ENCODE measurements around the gene LEFTY2.

LEFTY2 gene

GRCh38 chr1:225914391-225914790 lies 26.6 kb downstream of the LEFTY2 start:
- H3K27ac ChIP-seq, result no peak overlapping the region
- TF ChIP-seq CTCF (conservative IDR thresholded peaks at IDR 0.05), result no peak

- TF ChIP-seq CTCF (conservative IDR thresholded peaks at IDR 0.05), result no peak
- no peak overlapping the region for H3K27ac ChIP-seq
Observed at GRCh38 chr1:225911191-225912130, 29.6 kb downstream of the LEFTY2 start.

GRCh38 chr1:225909477-225909876 lies 31.5 kb downstream of the LEFTY2 start:
- H3K27ac ChIP-seq, result no peak overlapping the region
- TF ChIP-seq CTCF (conservative IDR thresholded peaks at IDR 0.05), result no peak

- no peak overlapping the region for H3K27ac ChIP-seq
- no peak for TF ChIP-seq CTCF (conservative IDR thresholded peaks at IDR 0.05)
Observed at GRCh38 chr1:225908773-225909172, 32.2 kb downstream of the LEFTY2 start.

- no peak for TF ChIP-seq CTCF (conservative IDR thresholded peaks at IDR 0.05)
- no peak overlapping the region for H3K27ac ChIP-seq
Observed at GRCh38 chr1:225908013-225908640, 32.9 kb downstream of the LEFTY2 start.

- H3K27ac ChIP-seq, result no peak overlapping the region
- no peak for TF ChIP-seq CTCF (conservative IDR thresholded peaks at IDR 0.05)
Observed at GRCh38 chr1:225907341-225907740, 33.7 kb downstream of the LEFTY2 start.

GRCh38 chr1:225906467-225906866 lies 34.6 kb downstream of the LEFTY2 start:
- no peak for TF ChIP-seq CTCF (conservative IDR thresholded peaks at IDR 0.05)
- no peak overlapping the region for H3K27ac ChIP-seq

Data from VCaP (cell line).